Transverse colon (tissue), 4 donors: ENCODE results near the gene BRAT1. TPM values are rescaled to one million over a fixed set of nuclear protein-coding genes. Genes with fewer than 3 reads are reported as not detected.

Experiments
- DNase-seq: peaks from one replicate; pipeline ENCODE4 v3.0.0-alpha.2; 2019
- H3K27ac ChIP-seq, 4 donors: fragments of 200-600 bp; sonication (generic); 2 replicates each; pipeline ENCODE4 v1.5.1; 2016 to 2018; ENCODE audit warnings: inconsistent platforms in 4 of 4
- H3K27me3 ChIP-seq: fragments of 200-600 bp; sonication (generic); 2 replicates; pipeline ENCODE4 v1.5.1; 2017; ENCODE audit warnings: inconsistent platforms
- H3K36me3 ChIP-seq, 4 donors: fragments of 200-600 bp; sonication (generic); 2 replicates each; pipeline ENCODE4 v1.5.1; 2017 to 2019; ENCODE audit warnings: inconsistent platforms in 4 of 4
- H3K4me1 ChIP-seq, 4 donors: fragments of 200-600 bp; sonication (generic); 2 replicates each; pipeline ENCODE4 v1.5.1; 2017 to 2020; ENCODE audit warnings: inconsistent platforms in 4 of 4
- H3K4me3 ChIP-seq, 4 donors: fragments of 200-600 bp; sonication (generic); 1 replicate in 1 of 4; 2 replicates in 3 of 4; pipeline versions ENCODE4 v1.5.1 to v1.6.1; 2017 to 2019; ENCODE audit warnings: inconsistent platforms in 4 of 4
- H3K9me3 ChIP-seq, 2 donors: fragments of 200-600 bp; sonication (generic); 2 replicates each; pipeline ENCODE4 v1.5.1; 2017 to 2019; ENCODE audit warnings: inconsistent platforms in 2 of 2
- EP300 ChIP-seq: sonication (generic); formaldehyde crosslinking; IDR thresholded peaks from one replicate; pipeline ENCODE4 v1.6.1; 2017; ENCODE audit warnings: antibody characterized with exemption, low read depth
- POLR2A ChIP-seq: fragments of 450-650 bp; IDR thresholded peaks from one replicate; pipeline ENCODE4 v1.6.1; 2016; ENCODE audit warnings: antibody characterized with exemption, mild to moderate bottlenecking, moderate library complexity
- POLR2AphosphoS5 ChIP-seq, 3 donors: sonication (generic); formaldehyde crosslinking; IDR thresholded peaks; one replicate each; pipeline ENCODE4 v1.6.1; 2016; ENCODE audit warnings: antibody characterized with exemption in 3 of 3
- WGBS, 2 donors: methylation state at CpG; one replicate each; pipeline ENCODE4 v1.1.5; 2018; ENCODE audit warnings: low coverage in 1 of 2; 5-methylcytosine and 5-hydroxymethylcytosine counted together
- in situ Hi-C, 4 donors: fragments of 200-750 bp; cut with MboI; loops; one replicate each; pipeline versions ENCODE4 v1.15.0 to v1.15.1; 2017; ENCODE audit warnings: low sequenced_read_pairs in 3 of 4, low pct_ligation_motif_present in 1 of 4, low pct_unique_long_range_greater_than_20kb in 1 of 4
- intact Hi-C: fragments of 100-400 bp; cut with DNase I; formaldehyde crosslinking; loops from one replicate; pipeline ENCODE4 v1.15.1; 2023; ENCODE audit warnings: low total_unique reads
- total RNA-seq, 4 donors: library from RNA; depleted of rRNA; stranded (reverse); fragments of >200 nt; gene quantifications; one replicate each; pipeline ENCODE4 v1.1.0, GENCODE V29; 2016
- TF ChIP-seq, protein P1 (sequence below), 5 experiments: fragments of 200-600 bp in 3 of 5; fragments of 450-650 bp in 2 of 5; sonication (generic) in 3 of 5; IDR thresholded peaks; 1 replicate in 2 of 5; 2 replicates in 3 of 5; pipeline ENCODE4 v1.5.1; 2016 to 2017; ENCODE audit warnings: antibody characterized with exemption in 5 of 5, inconsistent platforms in 3 of 5, mild to moderate bottlenecking in 2 of 5, moderate library complexity in 1 of 5

Gene BRAT1
- total RNA-seq, 4 donors from 2014 or later: 31.7 to 120 (median 40.4) TPM

DNA sequence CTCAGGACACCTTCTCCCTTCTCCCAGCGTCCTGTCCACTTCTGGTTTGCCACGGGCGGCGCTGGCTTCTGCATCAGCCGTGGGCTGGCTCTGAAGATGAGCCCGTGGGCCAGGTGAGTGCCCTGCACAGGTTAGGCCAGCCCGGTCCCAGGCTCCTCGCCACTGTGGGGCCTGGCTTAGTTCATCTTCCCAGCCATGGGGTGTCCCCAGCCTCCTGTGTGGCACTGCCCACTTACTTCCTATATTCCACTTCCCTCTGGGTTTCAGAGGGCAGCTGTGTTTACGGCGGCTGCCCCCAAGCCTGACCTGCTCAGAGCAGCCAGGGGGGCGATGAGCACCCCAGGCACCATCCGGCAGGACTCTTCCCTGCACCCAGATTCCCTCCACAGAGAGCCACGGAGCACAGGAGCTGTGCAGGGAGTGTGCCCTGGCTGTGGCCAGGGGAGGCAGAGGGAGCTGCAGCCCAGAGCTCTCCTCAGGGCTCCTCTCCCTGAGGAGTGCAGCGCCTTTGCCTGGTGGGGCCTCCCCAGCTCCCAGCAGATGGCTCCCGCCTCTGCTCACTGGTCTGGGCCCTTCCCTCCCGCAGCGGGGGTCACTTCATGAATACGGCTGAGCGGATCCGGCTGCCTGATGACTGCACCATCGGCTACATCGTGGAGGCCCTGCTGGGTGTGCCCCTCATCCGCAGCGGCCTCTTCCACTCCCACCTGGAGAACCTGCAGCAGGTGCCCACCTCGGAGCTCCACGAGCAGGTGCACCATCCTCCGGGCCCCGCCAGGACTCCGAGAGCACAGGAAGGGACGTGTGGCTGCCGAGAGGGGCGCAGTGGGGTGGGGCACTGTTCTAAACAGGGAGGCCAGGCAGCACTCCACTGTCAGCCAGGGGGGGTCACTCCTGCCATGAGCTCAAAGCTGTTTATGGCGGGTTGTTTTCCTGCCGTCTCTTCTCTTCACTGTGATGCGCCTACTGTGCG lies 29.4 kb downstream of the BRAT1 start:
- TF ChIP-seq POLR2AphosphoS5 (IDR thresholded peaks at IDR 0.05) (peak in 1 of 3 donors; percentile 1), EP300 (no peak), POLR2A (no peak)
- TF ChIP-seq, protein P1, sequence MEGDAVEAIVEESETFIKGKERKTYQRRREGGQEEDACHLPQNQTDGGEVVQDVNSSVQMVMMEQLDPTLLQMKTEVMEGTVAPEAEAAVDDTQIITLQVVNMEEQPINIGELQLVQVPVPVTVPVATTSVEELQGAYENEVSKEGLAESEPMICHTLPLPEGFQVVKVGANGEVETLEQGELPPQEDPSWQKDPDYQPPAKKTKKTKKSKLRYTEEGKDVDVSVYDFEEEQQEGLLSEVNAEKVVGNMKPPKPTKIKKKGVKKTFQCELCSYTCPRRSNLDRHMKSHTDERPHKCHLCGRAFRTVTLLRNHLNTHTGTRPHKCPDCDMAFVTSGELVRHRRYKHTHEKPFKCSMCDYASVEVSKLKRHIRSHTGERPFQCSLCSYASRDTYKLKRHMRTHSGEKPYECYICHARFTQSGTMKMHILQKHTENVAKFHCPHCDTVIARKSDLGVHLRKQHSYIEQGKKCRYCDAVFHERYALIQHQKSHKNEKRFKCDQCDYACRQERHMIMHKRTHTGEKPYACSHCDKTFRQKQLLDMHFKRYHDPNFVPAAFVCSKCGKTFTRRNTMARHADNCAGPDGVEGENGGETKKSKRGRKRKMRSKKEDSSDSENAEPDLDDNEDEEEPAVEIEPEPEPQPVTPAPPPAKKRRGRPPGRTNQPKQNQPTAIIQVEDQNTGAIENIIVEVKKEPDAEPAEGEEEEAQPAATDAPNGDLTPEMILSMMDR (IDR thresholded peaks at IDR 0.05): peak in 1 of 5 experiments; percentile 25
- H3K36me3 ChIP-seq: no peaks in the 10 kb centered on the region
- in situ Hi-C loops: no loop called here
- DNase-seq: no peak
- intact Hi-C loops: no loop called here
- H3K27ac ChIP-seq: peak overlapping the region; percentile 89 to 94 (median 92)
- 60% methylated on average over 35 of the region's 36 CpGs; no CpG with 5 or more reads in 1 of the 2 donors for WGBS, 2 donors
- H3K4me3 ChIP-seq: no peak overlapping the region
- peaks cover 8% of the 10 kb centered on the region for H3K27me3 ChIP-seq
- H3K9me3 ChIP-seq: no peaks in the 10 kb centered on the region
- peaks cover 66 to 98% (median 89%) of the 10 kb centered on the region in 4 donors for H3K4me1 ChIP-seq

DNA sequence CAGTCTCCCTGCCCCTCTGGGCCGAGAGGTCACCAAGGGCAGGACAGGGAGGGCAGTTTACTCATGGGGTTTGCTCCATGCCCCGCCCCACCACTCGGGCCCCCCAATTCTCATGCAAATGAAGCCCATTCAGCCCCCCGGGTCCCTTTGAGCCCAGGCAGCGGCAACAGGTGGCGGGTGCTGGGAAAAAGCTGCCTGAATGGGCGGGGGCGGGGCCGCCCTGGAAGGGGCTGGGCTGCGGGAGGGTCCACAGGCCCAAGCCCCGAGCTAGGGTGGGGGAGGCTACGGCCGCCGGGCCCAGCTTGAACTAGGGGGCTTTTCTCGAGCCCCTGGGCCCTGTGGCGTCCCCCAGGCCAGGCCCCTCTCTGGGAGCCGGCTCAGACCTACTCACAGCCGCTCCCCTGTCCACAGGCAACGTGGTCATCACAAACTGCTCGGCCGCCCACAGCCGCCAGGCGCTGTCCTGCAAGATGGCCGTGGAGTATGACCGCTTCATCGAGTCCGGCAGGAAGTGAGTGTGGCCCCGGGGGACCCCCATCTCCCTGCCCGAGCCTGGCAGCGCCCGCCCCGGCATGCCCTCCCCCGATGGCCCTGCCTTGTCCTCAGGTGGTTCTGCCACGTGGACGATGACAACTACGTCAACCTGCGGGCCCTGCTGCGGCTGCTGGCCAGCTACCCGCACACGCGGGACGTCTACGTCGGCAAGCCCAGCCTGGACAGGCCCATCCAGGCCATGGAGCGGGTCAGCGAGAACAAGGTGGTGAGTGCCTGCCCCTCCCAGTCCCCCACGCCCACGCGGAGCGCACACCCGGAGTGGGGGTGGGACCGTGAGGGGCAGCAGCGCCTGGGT lies 30.3 kb downstream of the BRAT1 start:
- peaks cover 64 to 95% (median 86%) of the 10 kb centered on the region in 4 donors for H3K4me1 ChIP-seq
- TF ChIP-seq POLR2AphosphoS5 (IDR thresholded peaks at IDR 0.05): peak in 1 of 3 donors; percentile 35
- TF ChIP-seq POLR2A: no peak
- no peaks in the 10 kb centered on the region for H3K9me3 ChIP-seq
- in situ Hi-C loops (no loop called here), intact Hi-C loops (no loop called here)
- DNase-seq: peak; percentile 41
- H3K36me3 ChIP-seq: no peaks in the 10 kb centered on the region
- 58% methylated on average over 42 of the region's 53 CpGs; no CpG with 5 or more reads in 1 of the 2 donors for WGBS, 2 donors
- H3K27ac ChIP-seq: peak overlapping the region; percentile 89 to 94 (median 92)
- H3K27me3 ChIP-seq: peaks cover 8% of the 10 kb centered on the region
- peak overlapping the region in 2 of 4 donors; percentile 15 to 18 for H3K4me3 ChIP-seq

DNA sequence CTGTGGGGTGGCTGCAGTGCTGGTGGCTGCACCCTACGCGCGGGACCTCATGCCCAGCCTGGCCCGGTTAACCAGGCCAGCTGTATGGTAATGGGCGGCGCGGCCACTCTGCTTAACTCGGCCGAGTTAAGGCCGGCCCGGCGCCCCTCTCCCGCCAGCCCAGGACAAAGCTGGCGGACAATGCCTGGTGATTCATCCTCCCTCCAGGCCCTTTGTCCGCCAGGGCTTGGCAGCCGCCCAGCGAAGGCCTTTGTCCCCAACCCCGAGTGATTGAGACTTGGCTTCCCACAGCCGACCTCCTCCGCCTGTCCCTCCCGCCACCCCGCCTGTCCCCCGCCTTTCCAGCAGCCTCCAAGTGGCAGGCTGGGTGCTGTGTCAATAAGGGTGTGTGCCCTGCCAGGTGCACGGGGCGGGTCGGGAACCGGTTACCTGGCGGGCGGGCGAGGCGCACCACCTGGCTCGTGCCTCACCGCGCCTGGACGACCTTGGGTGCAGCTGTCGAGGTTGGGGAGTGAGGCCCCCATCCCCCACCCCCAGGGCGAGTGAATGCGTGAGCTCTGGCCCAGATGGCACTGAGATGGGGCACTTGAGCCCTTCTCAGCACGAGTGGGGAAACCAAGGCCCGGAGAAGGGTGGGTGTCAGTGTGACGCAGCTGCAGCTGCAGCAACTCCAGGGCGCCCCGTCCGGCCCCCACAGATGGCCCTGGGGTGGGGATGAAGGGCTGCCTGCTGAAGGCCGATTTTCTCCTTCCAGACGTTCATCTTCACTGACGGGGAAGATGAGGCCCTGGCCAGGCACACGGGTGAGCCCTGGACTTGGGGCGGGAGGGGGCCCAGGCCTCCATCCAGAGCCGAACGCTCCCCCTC lies 31.1 kb downstream of the BRAT1 start:
- no peaks in the 10 kb centered on the region for H3K9me3 ChIP-seq
- H3K4me3 ChIP-seq: peak overlapping the region in 2 of 4 donors; percentile 65
- TF ChIP-seq EP300: peak; percentile 96
- TF ChIP-seq, protein P1 (IDR thresholded peaks at IDR 0.05): peak in 1 of 5 experiments; percentile 16
- TF ChIP-seq POLR2A: peak; percentile 72
- TF ChIP-seq POLR2AphosphoS5 (IDR thresholded peaks at IDR 0.05): peak; percentile 90 to 98 (median 97)
- in situ Hi-C loops: no loop called here
- H3K36me3 ChIP-seq: no peaks in the 10 kb centered on the region
- H3K27me3 ChIP-seq: peaks cover 8% of the 10 kb centered on the region
- peaks cover 56 to 88% (median 79%) of the 10 kb centered on the region in 4 donors for H3K4me1 ChIP-seq
- 43% methylated on average over 48 of the region's 51 CpGs; no CpG with 5 or more reads in 1 of the 2 donors for WGBS, 2 donors
- peak overlapping the region; percentile 89 to 94 (median 92) for H3K27ac ChIP-seq
- peak; percentile 95 for DNase-seq
- intact Hi-C loops: no loop called here

DNA sequence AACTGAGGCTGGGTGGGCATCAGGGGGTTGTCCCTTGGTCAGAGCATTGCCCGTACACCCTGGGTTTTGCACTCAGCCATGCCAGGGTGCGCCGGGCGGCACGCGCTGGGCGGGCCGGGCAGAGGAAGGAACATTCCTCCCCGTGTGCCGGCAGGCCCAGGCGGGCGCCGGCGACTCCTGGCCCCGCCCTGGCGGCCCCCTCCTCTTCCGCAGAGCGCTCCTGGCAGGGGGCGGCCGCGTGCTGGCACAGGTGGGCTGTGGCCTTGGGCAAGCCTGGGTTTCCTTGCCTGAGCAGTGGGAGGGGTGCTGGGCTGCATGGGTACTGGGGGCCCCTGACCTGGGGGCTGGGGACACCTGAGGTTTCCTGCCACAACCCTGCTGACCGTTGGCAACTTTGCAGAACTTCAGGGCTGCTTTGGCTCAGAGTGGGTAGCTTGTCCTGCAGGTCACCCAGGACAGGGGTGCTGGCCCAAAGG lies 31.8 kb downstream of the BRAT1 start:
- Histone ChIP-seq H3K27me3 (peaks cover 12% of the 10 kb centered on the region), H3K36me3 (no peaks in the 10 kb centered on the region), H3K4me1 (peaks cover 56 to 88% (median 79%) of the 10 kb centered on the region in 4 donors), H3K4me3 (peak overlapping the region in 3 of 4 donors; percentile 49 to 65 (median 65)), H3K9me3 (no peaks in the 10 kb centered on the region), H3K27ac (peak overlapping the region; percentile 89 to 94 (median 92))
- peak; percentile 70 for DNase-seq
- intact Hi-C loops: no loop called here
- in situ Hi-C loops: no loop called here
- WGBS, 2 donors: 36% methylated on average over 11 of the region's 22 CpGs; no CpG with 5 or more reads in 1 of the 2 donors
- TF ChIP-seq POLR2A (no peak), POLR2AphosphoS5 (IDR thresholded peaks at IDR 0.05) (peak in 2 of 3 donors; percentile 27 to 37)
